DND-41 (cell line): ENCODE results near the gene ZNF888.
"Not testable (repeated sequence)": the region's sequence is repeated elsewhere in the genome, so short reads cannot be mapped to it uniquely, and the experiment has no call there.

Experiments
- ATAC-seq: fragments of 200-7000 bp; cut with Tn5 transposase; 3 replicates; pipeline ENCODE4 v1.9.1; 2021; ENCODE audit warnings: low read depth; ENCODE audit not compliant: insufficient read depth
- DNase-seq: peaks from one replicate; pipeline ENCODE4 v3.0.0-alpha.2; 2020
- H2AFZ ChIP-seq: 2 replicates; pipeline ENCODE4 v1.6.0; 2012; ENCODE audit warnings: low read depth, low read length
- H3K27ac ChIP-seq: 2 replicates; pipeline ENCODE4 v1.5.1; 2012; ENCODE audit warnings: low read length, inconsistent platforms
- H3K27me3 ChIP-seq: fragments of 200-600 bp; sonication (generic); 2 replicates; pipeline ENCODE4 v1.6.0; 2012; ENCODE audit warnings: low read length, mild to moderate bottlenecking, inconsistent platforms; ENCODE audit not compliant: insufficient read depth, poor library complexity
- H3K36me3 ChIP-seq: 2 replicates; pipeline ENCODE4 v1.5.1; 2012; ENCODE audit warnings: low read length, inconsistent platforms; ENCODE audit not compliant: insufficient read depth
- H3K4me1 ChIP-seq: 2 replicates; pipeline ENCODE4 v1.5.1; 2012; ENCODE audit warnings: mild to moderate bottlenecking, low read length; ENCODE audit not compliant: insufficient read depth
- H3K4me2 ChIP-seq: 2 replicates; pipeline ENCODE4 v1.6.0; 2012; ENCODE audit warnings: mild to moderate bottlenecking, moderate library complexity, low read length, inconsistent platforms; ENCODE audit not compliant: insufficient read depth
- H3K4me3 ChIP-seq, 2 experiments: fragments of 200-600 bp in 1 of 2; shearing (Covaris generic) in 1 of 2; 2 replicates each; pipeline ENCODE4 v1.5.1; 2012 to 2016; ENCODE audit warnings: inconsistent platforms in 2 of 2, low read length in 2 of 2, mild to moderate bottlenecking in 2 of 2, low read depth in 1 of 2, moderate library complexity in 1 of 2
- H3K79me2 ChIP-seq: 2 replicates; pipeline ENCODE4 v1.6.0; 2012; ENCODE audit warnings: low read length, inconsistent platforms; ENCODE audit not compliant: insufficient read depth
- H3K9ac ChIP-seq: 2 replicates; pipeline ENCODE4 v1.6.0; 2012; ENCODE audit warnings: low read depth, mild to moderate bottlenecking, inconsistent platforms, low read length, moderate library complexity
- H3K9me3 ChIP-seq: 2 replicates; pipeline ENCODE4 v1.5.1; 2012; ENCODE audit warnings: low read length, moderate library complexity, mild to moderate bottlenecking, inconsistent platforms; ENCODE audit not compliant: insufficient read depth, severe bottlenecking
- H4K20me1 ChIP-seq: 2 replicates; pipeline ENCODE4 v1.6.0; 2012; ENCODE audit warnings: low read length; ENCODE audit not compliant: insufficient read depth
- CTCF ChIP-seq: IDR thresholded peaks from 2 replicates; pipeline ENCODE4 v1.5.1; 2012; ENCODE audit warnings: borderline replicate concordance, low read length, moderate library complexity, mild to moderate bottlenecking; ENCODE audit not compliant: poor library complexity, severe bottlenecking; ENCODE audit errors: extremely low read depth
- EZH2 ChIP-seq: IDR thresholded peaks from 3 replicates; pipeline ENCODE4 v1.6.1; 2012; ENCODE audit warnings: borderline replicate concordance, low read depth, mild to moderate bottlenecking, moderate library complexity, low read length, inconsistent platforms; ENCODE audit not compliant: severe bottlenecking

ZNF888 gene

GRCh38 chr19:52941941-52942385 lies 18.7 kb upstream of the ZNF888 start:
- peak; percentile 54 for DNase-seq
- peak overlapping the region; percentile 99 for H2AFZ ChIP-seq
- no peaks in the 10 kb centered on the region for H4K20me1 ChIP-seq
- H3K4me1 ChIP-seq = peaks cover 34% of the 10 kb centered on the region
- H3K9ac ChIP-seq = peak overlapping the region; percentile 91
- H3K36me3 ChIP-seq = 0 out of 2 replicates have a peak, but pooled peaks cover 6% of the 10 kb centered on the region
- peak overlapping the region; percentile 93 for H3K27ac ChIP-seq
- TF ChIP-seq CTCF = no peak
- TF ChIP-seq EZH2 = no peak
- peak; percentile 41 for ATAC-seq
- H3K4me2 ChIP-seq = peak overlapping the region; percentile 95
- H3K9me3 ChIP-seq = no peaks in the 10 kb centered on the region
- peaks cover 44% of the 10 kb centered on the region for H3K79me2 ChIP-seq
- H3K4me3 ChIP-seq = peak overlapping the region; percentile 88 to 93
- H3K27me3 ChIP-seq = no peaks in the 10 kb centered on the region

- peak overlapping the region; percentile 99 for H2AFZ ChIP-seq
- peak overlapping the region; percentile 88 to 93; a peak in 3 of 4 replicates for H3K4me3 ChIP-seq
- H3K4me2 ChIP-seq = peak overlapping the region; percentile 95
- H4K20me1 ChIP-seq, H3K27me3 ChIP-seq, H3K9me3 ChIP-seq, ATAC-seq: not testable (repeated sequence)
- peaks cover 34% of the 10 kb centered on the region for H3K4me1 ChIP-seq
- H3K9ac ChIP-seq = peak overlapping the region; percentile 91
- peaks cover 46% of the 10 kb centered on the region for H3K79me2 ChIP-seq
- 0 out of 2 replicates have a peak, but pooled peaks cover 10% of the 10 kb centered on the region for H3K36me3 ChIP-seq
- DNase-seq = peak; percentile 51
- H3K27ac ChIP-seq = peak overlapping the region; percentile 93; the same call in 1 of the 2 replicates
Observed at GRCh38 chr19:52941523-52941922, 18.3 kb upstream of the ZNF888 start.

- not testable (repeated sequence) for H3K27me3 ChIP-seq, ATAC-seq, H3K9ac ChIP-seq, H4K20me1 ChIP-seq, H3K4me3 ChIP-seq, DNase-seq, H2AFZ ChIP-seq, H3K9me3 ChIP-seq, H3K27ac ChIP-seq
- Histone ChIP-seq H3K36me3 (0 out of 2 replicates have a peak, but pooled peaks cover 13% of the 10 kb centered on the region), H3K79me2 (peaks cover 51% of the 10 kb centered on the region), H3K4me2 (peak overlapping the region; percentile 95), H3K4me1 (peaks cover 34% of the 10 kb centered on the region)
Observed at GRCh38 chr19:52940905-52941304, 17.7 kb upstream of the ZNF888 start.

- peaks cover 17% of the 10 kb centered on the region for H3K36me3 ChIP-seq
- DNase-seq (no peak), ATAC-seq (no peak)
- H3K4me3 ChIP-seq = no peak overlapping the region
- peaks cover 34% of the 10 kb centered on the region for H3K4me1 ChIP-seq
- H4K20me1 ChIP-seq = no peaks in the 10 kb centered on the region
- no peak for TF ChIP-seq EZH2
- TF ChIP-seq CTCF = no peak
- no peak overlapping the region for H3K9ac ChIP-seq
- H3K4me2 ChIP-seq = no peak overlapping the region
- peaks cover 65% of the 10 kb centered on the region for H3K79me2 ChIP-seq
- no peak overlapping the region for H3K27ac ChIP-seq
- H3K9me3 ChIP-seq = no peaks in the 10 kb centered on the region
- no peaks in the 10 kb centered on the region for H3K27me3 ChIP-seq
- H2AFZ ChIP-seq = no peak overlapping the region
Observed at GRCh38 chr19:52938761-52939160, 15.5 kb upstream of the ZNF888 start.
